Measurements from ENCODE around the gene CHST8.
"Not testable (repeated sequence)": the region's sequence is repeated elsewhere in the genome, so short reads cannot be mapped to it uniquely, and the experiment has no call there.

The CHST8 gene

GRCh38 chr19:33616346-33616745 lies 5.4 kb upstream of the CHST8 start:
- FAIRE-seq: no peak
- DNase-seq (ENCODE audit: extremely low spot score, insufficient read length, low read depth): no peak

DNA sequence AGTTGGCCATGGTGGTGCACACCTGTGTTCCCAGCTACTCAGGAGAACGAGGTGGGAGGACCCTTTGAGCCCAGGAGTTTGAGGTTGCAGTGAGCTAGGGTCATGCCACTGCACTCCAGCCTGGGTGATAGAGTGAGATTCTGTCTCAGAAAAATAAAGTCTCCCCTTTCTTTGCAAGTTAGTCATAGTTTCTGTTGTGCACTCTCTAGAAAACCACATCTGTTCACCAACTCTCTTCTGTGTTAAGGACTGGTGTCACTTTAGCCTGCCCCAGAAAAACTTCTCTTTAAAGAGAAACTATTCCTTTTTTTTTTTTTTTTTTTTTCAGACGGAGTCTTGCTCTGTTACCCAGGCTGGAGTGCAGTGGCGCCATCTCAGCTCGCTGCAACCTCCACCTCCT lies 4.9 kb upstream of the CHST8 start:
- no peak for FAIRE-seq
- DNase-seq (ENCODE audit: extremely low spot score, insufficient read length, low read depth): no peak

DNA sequence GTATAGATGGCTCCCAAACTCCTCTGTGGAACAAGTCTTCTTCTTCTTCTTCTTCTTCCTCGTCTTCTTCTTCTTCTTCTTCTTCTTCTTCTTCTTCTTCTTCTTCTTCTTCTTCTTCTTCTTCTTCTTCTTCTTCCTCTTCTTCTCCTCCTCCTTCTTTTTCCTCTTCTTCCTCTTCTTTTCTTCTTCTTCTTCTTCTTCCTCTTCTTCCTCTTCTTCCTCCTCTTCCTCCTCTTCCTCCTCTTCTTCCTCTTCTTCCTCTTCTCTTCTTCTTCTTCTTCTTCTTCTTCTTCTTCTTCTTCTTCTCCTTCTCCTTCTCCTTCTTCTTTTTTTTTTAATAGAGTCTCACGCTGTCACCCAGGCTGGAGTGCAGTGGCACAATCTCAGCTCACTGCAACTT lies 3.4 kb upstream of the CHST8 start:
- not testable (repeated sequence) for FAIRE-seq; DNase-seq (ENCODE audit: extremely low spot score, insufficient read length, low read depth)

- no peak for FAIRE-seq
Measured at GRCh38 chr19:33618884-33619283, 2.9 kb upstream of the CHST8 start.

DNA sequence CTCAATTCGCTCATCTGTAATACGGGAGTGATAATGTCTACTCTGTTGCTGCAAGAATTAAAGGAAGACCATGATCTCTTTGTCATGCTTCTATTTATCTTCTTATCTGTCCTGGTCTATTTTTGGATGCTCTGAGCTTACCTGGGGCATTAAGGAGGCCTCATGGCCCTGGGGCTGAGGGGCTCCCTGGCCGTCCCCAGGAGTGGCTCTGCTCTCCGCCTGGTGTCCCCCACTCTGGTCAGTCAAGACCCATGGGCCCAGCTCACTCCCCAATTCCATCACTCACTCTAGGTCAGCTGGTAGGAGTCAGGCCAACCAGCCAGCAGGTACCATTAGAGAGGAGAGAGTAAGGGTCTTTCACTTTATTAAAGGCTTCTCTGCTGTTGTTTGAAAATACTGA lies 1.1 kb upstream of the CHST8 start:
- DNase-seq (ENCODE audit: extremely low spot score, insufficient read length, low read depth) (no peak), FAIRE-seq (no peak)

More at GRCh38 chr19:33618884-33619283, 2.9 kb upstream of the CHST8 start:
- DNase-seq (ENCODE audit: extremely low spot score, insufficient read length, low read depth): no peak

GRCh38 chr19:33621065-33621785 lies 528 bp upstream of the CHST8 start:
- no peak for FAIRE-seq

DNA sequence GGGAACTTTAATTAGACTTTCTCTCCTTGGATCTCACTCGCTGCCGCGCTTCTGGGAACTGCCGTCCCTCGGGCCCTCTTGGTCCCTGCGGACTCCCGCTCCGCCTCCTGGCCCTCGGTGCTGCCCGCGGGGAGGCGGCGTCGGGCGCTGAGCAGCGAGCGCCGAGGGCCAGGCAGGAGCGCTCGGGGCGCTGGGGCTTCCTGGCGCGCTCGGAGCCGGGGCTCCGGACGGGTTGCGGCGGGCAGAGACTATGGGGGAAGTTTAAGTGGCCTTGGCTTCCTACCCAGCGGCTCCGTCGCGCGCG lies 704 bp downstream of the CHST8 start:
- DNase-seq (ENCODE audit: extremely low spot score, insufficient read length, low read depth) (no peak), FAIRE-seq (no peak)

More at GRCh38 chr19:33621065-33621785, 528 bp upstream of the CHST8 start:
- DNase-seq (ENCODE audit: extremely low spot score, insufficient read length, low read depth): no peak

DNA sequence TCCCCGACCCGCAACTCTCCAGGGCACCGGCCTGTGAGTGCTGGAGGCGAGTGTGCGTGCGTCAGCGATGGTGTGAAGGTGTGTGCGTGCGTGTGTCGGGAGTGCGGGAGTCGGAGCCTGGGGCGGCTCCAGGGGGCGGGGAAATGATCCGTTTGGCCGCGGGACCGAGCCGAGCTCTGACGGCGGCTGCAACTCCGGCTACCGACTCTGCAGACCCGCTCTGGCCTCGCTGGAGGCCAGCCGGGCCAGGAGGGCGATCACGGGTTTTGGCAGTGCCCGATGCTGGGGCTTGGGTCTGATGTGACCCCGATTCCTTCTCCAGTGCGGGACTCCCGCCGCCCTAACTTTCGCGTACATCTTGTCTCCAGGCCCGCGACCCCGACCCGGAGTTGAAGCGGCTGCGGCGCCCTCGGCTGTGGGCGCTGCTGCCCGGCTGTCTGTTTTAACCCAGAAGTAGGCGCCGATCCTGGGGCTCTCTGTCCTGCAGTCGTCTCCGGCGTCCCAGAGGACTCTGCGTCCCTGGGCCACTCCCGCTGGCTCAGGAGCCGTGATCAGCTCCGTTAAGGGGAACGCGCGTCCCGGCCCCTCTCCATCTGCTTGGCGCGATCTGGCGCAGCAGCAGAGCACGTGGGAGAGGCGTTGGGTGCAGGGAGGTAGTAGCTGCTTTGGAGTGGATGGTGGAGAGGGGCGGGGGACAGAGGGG lies 1.2 kb downstream of the CHST8 start:
- no peak for DNase-seq (ENCODE audit: extremely low spot score, insufficient read length, low read depth)
- FAIRE-seq: no peak

DNA sequence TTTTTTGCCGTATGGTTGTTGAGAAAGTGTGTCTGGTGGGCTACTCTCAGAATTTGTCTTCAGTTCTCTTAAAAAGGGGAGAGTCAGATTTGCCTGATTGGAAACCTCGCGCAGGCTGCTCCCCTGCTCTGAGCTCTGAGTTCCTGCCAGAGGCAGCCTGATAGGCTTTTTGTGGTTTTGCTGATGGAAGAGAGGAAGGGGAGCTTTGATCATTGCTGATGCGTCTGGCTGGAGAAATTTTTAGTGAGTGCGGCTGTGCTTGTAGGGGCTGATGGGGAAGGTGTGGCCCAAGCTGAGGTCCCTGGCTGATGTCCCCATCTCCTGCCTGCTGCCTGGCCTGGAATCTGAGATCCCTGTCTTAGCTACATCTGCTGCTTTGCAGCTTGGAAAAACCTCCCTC lies 2.8 kb downstream of the CHST8 start:
- FAIRE-seq: no peak
- no peak for DNase-seq (ENCODE audit: extremely low spot score, insufficient read length, low read depth)

- DNase-seq (ENCODE audit: extremely low spot score, insufficient read length, low read depth): no peak
- no peak for FAIRE-seq
Measured at GRCh38 chr19:33627526-33627925, 5.8 kb downstream of the CHST8 start.

DNA sequence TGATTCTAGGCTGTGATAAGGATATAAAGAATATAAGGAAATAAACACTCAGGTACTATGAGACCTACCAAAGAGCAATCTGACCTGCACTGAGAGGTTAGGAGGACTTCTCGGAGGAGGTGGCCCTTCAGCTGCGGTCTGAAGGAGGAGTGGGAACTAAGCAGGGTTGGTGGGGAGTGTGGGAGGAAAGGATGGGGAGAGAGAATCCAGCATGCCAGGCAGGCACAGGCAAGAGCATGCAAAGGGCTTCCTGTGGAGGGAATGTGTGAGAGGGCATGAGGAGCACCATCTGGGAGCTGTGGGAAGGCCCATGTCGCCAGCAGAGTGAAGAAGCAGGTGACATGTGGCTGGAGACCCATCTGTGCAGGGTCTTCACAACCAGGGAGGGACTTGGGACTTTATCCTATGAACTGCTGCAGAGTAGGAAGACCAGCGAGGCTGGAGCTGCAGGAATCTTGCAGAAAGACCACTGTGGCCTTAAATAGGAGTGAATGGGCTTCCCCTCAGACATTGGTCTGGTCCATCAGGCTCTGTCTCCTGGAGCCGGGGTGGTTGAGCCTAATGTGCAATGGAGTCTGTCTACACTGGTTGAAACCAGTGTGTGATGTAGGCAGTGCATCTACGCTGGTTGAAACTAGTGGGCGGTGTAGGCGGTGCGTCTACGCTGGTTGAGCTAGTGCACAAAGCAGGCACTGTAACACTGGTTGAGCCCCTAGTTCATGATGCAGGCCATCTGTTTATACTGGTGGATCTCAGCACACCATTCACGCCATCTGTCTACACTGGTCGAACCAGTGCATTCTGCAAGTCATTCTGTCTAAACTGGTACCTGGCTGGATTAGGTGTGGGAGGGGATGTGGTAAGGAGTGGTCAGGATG lies 6.4 kb downstream of the CHST8 start:
- DNase-seq (ENCODE audit: extremely low spot score, insufficient read length, low read depth) (no peak), FAIRE-seq (no peak)

GRCh38 chr19:33628921-33629825 lies 7.4 kb downstream of the CHST8 start:
- DNase-seq (ENCODE audit: extremely low spot score, insufficient read length, low read depth): no peak
- FAIRE-seq: no peak

DNA sequence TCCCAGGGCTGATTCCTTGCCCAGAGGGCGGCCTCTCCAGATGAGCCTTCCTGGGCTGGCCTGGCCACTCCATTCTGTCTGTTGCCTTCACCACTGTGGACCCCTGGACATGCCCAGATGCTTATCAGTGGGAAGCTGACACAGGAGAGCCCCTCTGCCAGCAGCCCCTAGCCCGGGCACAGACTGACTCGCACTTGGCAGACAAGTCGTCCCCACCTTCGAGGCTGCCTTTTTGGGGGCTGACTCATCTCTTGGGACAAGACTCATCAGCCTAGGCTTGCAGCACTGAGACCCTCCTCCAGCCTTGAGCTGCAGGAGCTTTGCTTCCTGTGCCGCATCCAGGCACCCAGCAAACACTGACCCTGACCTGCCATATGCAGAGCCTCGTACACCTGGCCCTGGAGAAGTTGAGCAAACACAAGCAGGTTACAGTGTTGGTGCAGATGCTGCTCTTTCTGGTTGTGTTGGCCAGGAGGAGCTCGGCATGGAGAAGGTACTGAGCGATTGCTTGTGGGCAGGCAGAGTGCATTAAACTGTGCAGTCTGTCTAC lies 8.1 kb downstream of the CHST8 start:
- DNase-seq (ENCODE audit: extremely low spot score, insufficient read length, low read depth) (no peak), FAIRE-seq (no peak)

DNA sequence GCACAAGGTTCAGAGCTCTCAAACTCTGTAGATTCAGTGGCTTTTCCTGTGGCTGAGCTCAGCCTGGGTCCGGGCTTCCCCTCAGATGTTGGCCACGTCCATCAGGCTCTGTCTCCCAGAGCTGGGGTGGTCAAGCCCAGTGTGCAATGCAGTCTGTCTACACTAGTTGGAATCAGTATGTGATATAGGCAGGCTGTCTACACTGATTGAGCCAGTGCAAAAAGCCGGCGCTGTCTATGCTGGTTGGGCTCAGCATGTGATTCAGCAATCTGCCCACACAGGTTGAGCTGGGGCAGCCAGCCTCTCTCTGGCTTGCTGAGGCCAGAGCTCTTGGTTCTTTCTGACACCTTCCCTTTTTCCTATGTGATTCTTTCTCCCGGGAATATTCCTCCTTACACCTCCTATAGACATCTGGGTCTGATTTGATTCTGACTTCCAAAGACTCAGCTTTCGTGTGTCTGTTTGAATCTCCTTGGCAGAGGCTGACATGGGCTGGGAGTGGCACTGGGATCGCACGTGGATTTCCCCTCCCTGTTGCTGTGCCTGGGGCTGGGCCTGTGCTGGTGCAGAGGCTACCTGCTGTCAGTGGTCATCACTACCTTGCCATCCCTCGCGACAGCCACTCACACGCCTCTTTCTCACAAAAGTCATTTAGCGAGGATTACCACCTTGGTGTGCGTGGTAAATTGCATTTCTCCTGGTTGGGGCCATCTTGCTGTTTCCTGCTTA lies 9.3 kb downstream of the CHST8 start:
- no peak for FAIRE-seq

DNA sequence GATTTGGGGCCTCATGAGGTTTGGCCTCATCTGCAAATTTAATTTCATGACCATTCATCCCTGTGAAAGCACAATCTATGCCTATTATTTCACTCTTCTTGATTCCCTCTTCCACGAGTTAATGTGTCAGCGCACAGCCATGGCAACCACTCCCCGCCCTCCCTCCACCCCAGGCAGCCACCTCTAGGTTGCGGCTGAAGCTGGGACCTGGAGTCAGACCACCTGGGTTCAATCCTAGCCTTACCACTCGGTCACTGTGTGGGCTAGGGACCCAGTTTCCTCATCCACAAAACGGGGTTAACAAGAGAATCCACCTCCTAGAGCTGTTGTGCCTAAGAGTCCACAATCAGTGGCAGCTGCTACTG lies 9.8 kb downstream of the CHST8 start:
- FAIRE-seq: no peak
- DNase-seq (ENCODE audit: extremely low spot score, insufficient read length, low read depth): no peak

More for the DNA sequence above, 9.3 kb downstream of the CHST8 start:
- no peak for DNase-seq (ENCODE audit: extremely low spot score, insufficient read length, low read depth)

GRCh38 chr19:33634361-33635091 lies 12.8 kb downstream of the CHST8 start:
- no peak for FAIRE-seq
- DNase-seq (ENCODE audit: extremely low spot score, insufficient read length, low read depth): no peak

DNA sequence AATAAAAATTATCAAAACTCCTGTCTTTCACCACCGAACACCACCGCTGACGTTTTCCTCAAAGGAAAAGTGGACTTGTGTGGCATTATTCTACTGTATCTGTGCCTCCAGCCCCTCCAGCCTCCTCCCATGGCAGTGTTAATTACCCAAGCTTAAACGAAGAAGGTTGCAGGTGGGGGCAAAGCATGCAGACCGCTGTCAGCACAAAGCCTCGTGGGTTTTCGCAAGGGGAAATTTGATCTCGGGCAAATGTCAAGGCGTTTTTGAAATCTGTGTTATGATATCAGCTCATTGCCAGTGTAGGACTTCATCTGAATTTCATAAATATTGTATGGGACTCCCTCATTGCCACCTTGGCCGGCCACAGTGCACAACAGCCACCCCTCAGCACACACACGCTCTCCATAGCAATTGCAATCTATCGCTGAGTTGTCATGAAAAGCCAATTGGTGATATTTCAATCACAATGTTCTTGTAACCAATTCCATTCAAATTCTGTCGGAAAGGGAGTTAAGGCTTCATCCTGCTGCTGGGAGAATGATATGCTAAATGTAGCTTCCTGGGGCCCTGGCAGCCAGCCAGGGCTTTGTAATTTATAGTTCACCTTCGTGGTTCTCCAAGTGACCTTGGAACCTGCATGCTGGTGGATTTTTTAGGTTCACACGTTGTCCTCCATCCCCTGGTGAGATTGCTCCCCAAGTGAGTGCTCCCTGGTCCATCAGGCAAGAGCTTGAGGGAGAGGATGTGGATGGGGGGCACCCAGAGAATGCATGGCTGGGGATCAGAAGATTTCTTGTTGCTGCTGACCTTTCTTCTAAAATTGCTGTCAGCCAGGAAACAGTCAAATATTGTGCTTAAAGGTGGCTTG lies 16.6 kb downstream of the CHST8 start:
- DNase-seq (ENCODE audit: extremely low spot score, insufficient read length, low read depth) (no peak), FAIRE-seq (no peak)

Measured in GM18507 (cell line).